ENCODE measurements around the gene AGA.

The AGA gene

GRCh38 chr4:177404342-177404741, 37.9 kb downstream of the AGA start:
- no peak overlapping the region for H3K27ac ChIP-seq
- no peak for TF ChIP-seq CTCF (conservative IDR thresholded peaks at IDR 0.05)

DNA sequence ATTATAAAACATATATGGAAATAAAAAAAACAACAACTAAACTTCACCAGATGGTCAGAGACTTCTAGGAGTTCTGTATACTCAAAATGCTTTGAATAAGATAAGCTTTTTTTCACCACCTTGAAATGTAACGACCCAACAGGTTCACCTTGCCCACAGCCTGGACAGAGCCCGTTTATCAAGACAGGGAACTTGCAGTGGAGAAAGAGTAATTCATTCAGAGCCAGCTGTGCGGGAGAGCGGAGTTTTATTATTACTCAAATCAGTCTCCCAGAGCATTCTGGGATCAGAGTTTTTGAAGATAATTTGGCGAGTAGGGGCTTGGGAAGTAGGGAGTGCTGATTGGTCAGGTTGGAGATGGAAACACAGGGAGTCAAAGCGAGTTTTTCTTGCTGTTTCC, 38.5 kb downstream of the AGA start:
- TF ChIP-seq CTCF (conservative IDR thresholded peaks at IDR 0.05): no peak
- no peak overlapping the region for H3K27ac ChIP-seq

DNA sequence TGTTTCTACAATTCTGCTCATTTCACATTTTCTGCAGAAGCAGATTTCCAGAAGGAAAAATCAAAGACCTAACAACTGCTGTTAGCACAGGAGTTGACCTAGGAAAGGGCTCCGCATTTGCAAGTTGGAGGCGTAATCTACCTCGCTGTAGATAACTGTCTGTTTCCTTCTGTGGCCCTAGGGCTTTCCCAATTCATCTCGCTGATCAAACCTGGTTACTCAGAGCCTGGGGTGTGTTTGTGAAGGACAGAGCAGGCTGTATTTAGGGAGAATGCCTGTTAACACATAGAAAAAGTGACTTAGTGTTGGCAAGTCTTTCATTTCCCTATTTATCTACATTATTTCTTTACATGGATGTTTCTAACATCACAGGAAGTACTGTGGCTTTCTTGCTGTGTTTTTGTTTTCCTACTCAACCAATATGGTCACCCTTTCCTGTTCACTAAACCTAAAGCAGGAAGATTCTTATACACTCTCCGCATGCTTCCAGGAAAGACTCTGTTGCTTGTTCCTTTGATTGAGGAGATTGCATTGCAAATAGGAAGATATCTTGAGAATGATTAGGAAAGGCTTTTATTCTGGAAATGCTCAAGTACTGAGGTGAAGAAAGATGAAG, 40.5 kb downstream of the AGA start:
- no peak overlapping the region for H3K27ac ChIP-seq
- TF ChIP-seq CTCF (conservative IDR thresholded peaks at IDR 0.05): no peak

DNA sequence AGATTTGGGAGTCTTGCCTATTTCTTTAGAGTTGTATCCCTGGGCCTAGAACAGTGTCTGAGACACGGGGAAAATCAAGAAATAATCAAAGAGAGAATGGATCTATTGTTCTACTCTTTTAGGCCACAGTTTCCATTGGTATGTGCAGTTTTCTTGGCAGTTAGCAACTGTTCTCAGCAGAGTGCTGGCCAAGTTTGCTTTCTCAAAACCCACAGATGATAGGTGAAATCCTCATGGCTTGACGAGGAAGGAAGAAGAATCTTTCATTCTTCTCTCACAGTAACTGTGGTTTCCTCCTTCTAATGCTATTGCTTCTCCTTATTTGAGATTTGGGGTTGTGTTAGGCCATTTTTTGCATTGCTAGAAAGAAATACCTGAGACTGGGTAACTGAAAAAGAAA, 42.2 kb downstream of the AGA start:
- no peak for TF ChIP-seq CTCF (conservative IDR thresholded peaks at IDR 0.05)
- no peak overlapping the region for H3K27ac ChIP-seq

DNA sequence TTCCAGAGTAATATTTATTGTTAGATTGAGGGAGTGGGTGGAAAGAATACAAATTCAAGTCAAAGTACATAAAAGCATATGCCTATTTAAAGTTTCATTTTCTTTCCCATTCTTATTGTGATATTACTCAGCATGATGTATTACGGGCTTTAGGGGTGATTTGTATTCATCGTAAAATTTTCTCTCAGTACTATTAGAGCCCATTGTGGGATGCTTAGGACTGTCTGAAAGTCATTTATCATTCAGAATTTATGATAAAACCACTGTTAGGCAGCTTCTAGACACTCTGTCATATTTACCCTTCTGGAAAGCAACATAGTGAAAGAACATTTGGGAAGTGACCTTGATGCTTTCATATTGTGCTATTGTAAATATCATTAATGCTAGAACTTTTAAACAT, 45.9 kb downstream of the AGA start:
- no peak for TF ChIP-seq CTCF (conservative IDR thresholded peaks at IDR 0.05)

GRCh38 chr4:177393236-177393635, 49.0 kb downstream of the AGA start:
- no peak overlapping the region for H3K27ac ChIP-seq
- no peak for TF ChIP-seq CTCF (conservative IDR thresholded peaks at IDR 0.05)

More for the DNA sequence above, 45.9 kb downstream of the AGA start:
- H3K27ac ChIP-seq: no peak overlapping the region

- TF ChIP-seq CTCF (conservative IDR thresholded peaks at IDR 0.05): no peak
- H3K27ac ChIP-seq: no peak overlapping the region
Observed at GRCh38 chr4:177391953-177392352, 50.3 kb downstream of the AGA start.

All from VCaP (cell line).